H1 (cell line): ENCODE measurements around the gene MRTFA. TPM values are rescaled to one million over a fixed set of nuclear protein-coding genes. Genes with fewer than 3 reads are reported as not detected.

Experiments
- ATF3 ChIP-seq: IDR thresholded peaks from 2 replicates; pipeline ENCODE4 v1.6.1; 2011; ENCODE audit warnings: low read depth, mild to moderate bottlenecking, low read length; ENCODE audit not compliant: insufficient read depth
- CHD1 ChIP-seq: IDR thresholded peaks from 2 replicates; pipeline ENCODE4 v1.6.1; 2012; ENCODE audit warnings: low read depth, low read length, improper control_type of control experiment
- CTBP2 ChIP-seq: IDR thresholded peaks from 2 replicates; pipeline ENCODE4 v1.7.0; 2011; ENCODE audit warnings: borderline replicate concordance, mild to moderate bottlenecking, moderate library complexity, mixed read lengths, low read length; ENCODE audit not compliant: insufficient read depth, insufficient read length
- EGR1 ChIP-seq: IDR thresholded peaks from 2 replicates; pipeline ENCODE4 v1.6.1; 2011; ENCODE audit warnings: low read depth, low read length, borderline replicate concordance
- HDAC6 ChIP-seq: IDR thresholded peaks from one replicate; pipeline ENCODE4 v1.7.1; 2012; ENCODE audit warnings: low read depth, mild to moderate bottlenecking, inconsistent platforms, low read length, moderate library complexity
- KDM5A ChIP-seq: fragments of 200-600 bp; IDR thresholded peaks from 2 replicates; pipeline ENCODE4 v1.7.1; 2012; ENCODE audit warnings: mild to moderate bottlenecking, low read length, inconsistent platforms, mixed read lengths
- MAX ChIP-seq: IDR thresholded peaks from 2 replicates; pipeline ENCODE4 v1.6.1; 2012; ENCODE audit warnings: inconsistent platforms
- POLR2A ChIP-seq, 2 experiments: IDR thresholded peaks; 1 replicate in 1 of 2; 2 replicates in 1 of 2; pipeline ENCODE4 v1.6.1; 2011; ENCODE audit warnings: low read depth in 2 of 2, low read length in 2 of 2, mild to moderate bottlenecking in 2 of 2; ENCODE audit errors: control extremely low read depth in 1 of 2
- RAD21 ChIP-seq, 2 experiments: IDR thresholded peaks in 1 of 2; conservative IDR thresholded peaks in 1 of 2; 2 replicates each; pipeline ENCODE4 v1.6.1; 2011; ENCODE audit warnings: low read depth in 2 of 2, low read length in 2 of 2, improper control_type of control experiment in 1 of 2, inconsistent platforms in 1 of 2, mild to moderate bottlenecking in 1 of 2, moderate library complexity in 1 of 2
- SP1 ChIP-seq: IDR thresholded peaks from 2 replicates; pipeline ENCODE4 v1.6.1; 2011; ENCODE audit warnings: low read depth, low read length
- TEAD4 ChIP-seq: IDR thresholded peaks from 2 replicates; pipeline ENCODE4 v1.6.1; 2012; ENCODE audit warnings: low read depth, low read length, inconsistent platforms, mixed read lengths
- USF2 ChIP-seq: IDR thresholded peaks from 2 replicates; pipeline ENCODE4 v1.6.1; 2011; ENCODE audit warnings: low read length, improper control_type of control experiment
- polyA plus RNA-seq, 7 experiments: library from polyadenylated mRNA; depleted of rRNA in 3 of 7; stranded (reverse) in 5 of 7; unstranded in 2 of 7; fragments of >200 nt in 5 of 7; fragments of 200-250 nt in 2 of 7; gene quantifications; 1 replicate in 5 of 7; 2 replicates in 1 of 7; 4 replicates in 1 of 7; pipeline versions ENCODE4 v1.2.1 to v1.2.3, GENCODE V29; 2011 to 2013; ENCODE audit warnings: missing spikeins in 2 of 7, mixed read lengths in 2 of 7
- total RNA-seq: library from RNA; stranded (reverse); fragmentation: NEBNext Ultra II Directional; extraction: Animal tissue kit (Norgen Biotek cat#: 25700); gene quantifications from 2 replicates; pipeline ENCODE4 v1.2.1, GENCODE V29; 2021

Gene MRTFA
- total and polyA plus RNA-seq, 2 of the 8 experiments (the other 6 are each of a cell fraction or from before 2014, with no cell fraction given): 5.4 to 37.9 TPM

GRCh38 chr22:40684728-40685127 is 48.2 kb upstream of the MRTFA start (continued):
- TF ChIP-seq ATF3 (no peak), MAX (peak; percentile 25; the same call in 1 of the 2 replicates), HDAC6 (no peak), POLR2A (IDR thresholded peaks at IDR 0.05; ENCODE audit: control extremely low read depth in 1 of 2, low read depth in 2 of 2, low read length in 2 of 2) (peak in 1 of 2 experiments; percentile 55; a peak in 2 of 3 replicates), USF2 (no peak), SP1 (0 out of 2 replicates have a peak, but pooled peaks have one; percentile 40), TEAD4 (peak; percentile 76), KDM5A (no peak), CTBP2 (no peak), EGR1 (no peak), RAD21 (IDR thresholded peaks at IDR 0.05 in 1 of 2, conservative IDR thresholded peaks at IDR 0.05 in 1 of 2; ENCODE audit: low read depth in 2 of 2, low read length in 2 of 2) (peak in 1 of 2 experiments; percentile 1; a peak in 1 of 4 replicates), CHD1 (no peak)
